ENCODE data around the gene NUP205.

The NUP205 gene

GRCh38 chr7:135659159-135659846, 101.6 kb downstream of the NUP205 start:
- no peak overlapping the region for H3K4me3 ChIP-seq (replicated peaks; ENCODE audit: low read depth, low read length)
- no peaks in the 10 kb centered on the region for H3K27me3 ChIP-seq (replicated peaks; ENCODE audit: control insufficient read depth, insufficient read depth, low read length)
- DNase-seq (ENCODE audit: extremely low read depth, insufficient read length), result no peak
- no peak for TF ChIP-seq CTCF (IDR thresholded peaks at IDR 0.05; ENCODE audit: insufficient read depth, low read length, poor library complexity, severe bottlenecking)
- H3K36me3 ChIP-seq (ENCODE audit: control insufficient read depth, insufficient read depth, low read length), result no peaks in the 10 kb centered on the region

GRCh38 chr7:135661311-135662122, 103.8 kb downstream of the NUP205 start:
- TF ChIP-seq CTCF (IDR thresholded peaks at IDR 0.05; ENCODE audit: insufficient read depth, low read length, poor library complexity, severe bottlenecking), result no peak
- DNase-seq (ENCODE audit: extremely low read depth, insufficient read length), result no peak
- Histone ChIP-seq H3K27me3 (replicated peaks; ENCODE audit: control insufficient read depth, insufficient read depth, low read length) (no peaks in the 10 kb centered on the region), H3K4me3 (replicated peaks; ENCODE audit: low read depth, low read length) (peak overlapping the region; percentile 91), H3K36me3 (ENCODE audit: control insufficient read depth, insufficient read depth, low read length) (no peaks in the 10 kb centered on the region)

GRCh38 chr7:135662123-135662372, 104.3 kb downstream of the NUP205 start:
- Histone ChIP-seq H3K4me3 (replicated peaks; ENCODE audit: low read depth, low read length) (peak overlapping the region; percentile 91), H3K27me3 (replicated peaks; ENCODE audit: control insufficient read depth, insufficient read depth, low read length) (no peaks in the 10 kb centered on the region), H3K36me3 (ENCODE audit: control insufficient read depth, insufficient read depth, low read length) (no peaks in the 10 kb centered on the region)
- no peak for TF ChIP-seq CTCF (IDR thresholded peaks at IDR 0.05; ENCODE audit: insufficient read depth, low read length, poor library complexity, severe bottlenecking)
- DNase-seq (ENCODE audit: extremely low read depth, insufficient read length), result no peak

- Histone ChIP-seq H3K27me3 (replicated peaks; ENCODE audit: control insufficient read depth, insufficient read depth, low read length) (no peaks in the 10 kb centered on the region), H3K4me3 (replicated peaks; ENCODE audit: low read depth, low read length) (peak within 1 kb of the TSS; percentile 91), H3K36me3 (ENCODE audit: control insufficient read depth, insufficient read depth, low read length) (no peaks in the 10 kb centered on the region)
- peak; percentile 98 for DNase-seq (ENCODE audit: extremely low read depth, insufficient read length)
- peak; percentile 66 for TF ChIP-seq CTCF (IDR thresholded peaks at IDR 0.05; ENCODE audit: insufficient read depth, low read length, poor library complexity, severe bottlenecking)
These were observed 104.8 kb downstream of the NUP205 start, which contains the start of gene STMP1 for GRCh38 chr7:135662373-135663114. Gene STMP1 (plus strand): TSS chr7:135662514.

GRCh38 chr7:135664046-135664589, 106.4 kb downstream of the NUP205 start:
- no peaks in the 10 kb centered on the region for H3K27me3 ChIP-seq (replicated peaks; ENCODE audit: control insufficient read depth, insufficient read depth, low read length)
- no peak for DNase-seq (ENCODE audit: extremely low read depth, insufficient read length)
- no peak overlapping the region for H3K4me3 ChIP-seq (replicated peaks; ENCODE audit: low read depth, low read length)
- H3K36me3 ChIP-seq (ENCODE audit: control insufficient read depth, insufficient read depth, low read length), result no peaks in the 10 kb centered on the region
- no peak for TF ChIP-seq CTCF (IDR thresholded peaks at IDR 0.05; ENCODE audit: insufficient read depth, low read length, poor library complexity, severe bottlenecking)

Measured in GM06990 (cell line).